Left colon (tissue), 2 donors: ENCODE measurements around the gene APOBEC3F. TPM values are rescaled to one million over a fixed set of nuclear protein-coding genes. Genes with fewer than 3 reads are reported as not detected.

Source experiments
- total RNA-seq, 2 donors: library from RNA; stranded (reverse); fragmentation: NEBNext Ultra II Directional; extraction: Animal tissue kit (Norgen Biotek cat#: 25700); gene quantifications; one replicate each; pipeline ENCODE4 v1.2.1, GENCODE V29; 2021
- donor health status: DM: no; HTN: no; CAD: no.
- donor health status: DM: yes; HTN: yes; CAD: no.

APOBEC3F gene
- total RNA-seq, 2 donors from 2014 or later, result 6.3 to 6.6 TPM

Other genes starting within 250 kb of the APOBEC3F start
- 10 to 100 TPM; 14.4 to 16.8 TPM for gene DNAL4, start 246.7 kb upstream of the APOBEC3F start, total RNA-seq
- gene NPTXR, start 196.8 kb upstream of the APOBEC3F start, total RNA-seq, result 1 to 10 TPM in 1 of 2 donors, under 1 TPM in 1; 0.46 to 2.5 TPM
- gene CBX6, start 168.6 kb upstream of the APOBEC3F start, total RNA-seq, result 10 to 100 TPM in 1 of 2 donors, 1 to 10 TPM in 1; 6.8 to 28.4 TPM
- 1 to 10 TPM; 1.4 to 2.2 TPM for gene APOBEC3A, start 83.3 kb upstream of the APOBEC3F start, total RNA-seq
- gene APOBEC3B, start 58.5 kb upstream of the APOBEC3F start, total RNA-seq, result 10 to 100 TPM in 1 of 2 donors, 1 to 10 TPM in 1; 8.2 to 34.3 TPM
- 10 to 100 TPM; 19.9 to 37.7 TPM for gene APOBEC3C, start 26.6 kb upstream of the APOBEC3F start, total RNA-seq
- gene APOBEC3D, start 19.7 kb upstream of the APOBEC3F start, total RNA-seq, result 1 to 10 TPM; 3.6 to 7.2 TPM
- 1 to 10 TPM; 3.8 to 7.8 TPM for gene APOBEC3G, start 36.4 kb downstream of the APOBEC3F start, total RNA-seq
- not detected for gene APOBEC3H, start 56.4 kb downstream of the APOBEC3F start, total RNA-seq
- gene CBX7, start 111.8 kb downstream of the APOBEC3F start, total RNA-seq, result 10 to 100 TPM; 18.6 to 33.4 TPM
- 1 to 10 TPM; 2.7 to 5.3 TPM for gene PDGFB, start 204.1 kb downstream of the APOBEC3F start, total RNA-seq